Cerebellar nuclear complex (tissue), 1 donor: ENCODE measurements around the gene KRT72.
"Not testable (repeated sequence)": the region's sequence is repeated elsewhere in the genome, so short reads cannot be mapped to it uniquely, and the experiment has no call there.

Source experiments
- DNase-seq, 2 experiments: peaks; one replicate each; lab custom pipeline; 2025; lab: John Stamatoyannopoulos, UW

KRT72 gene

GRCh38 chr12:52606581-52607218, 5.4 kb upstream of the KRT72 start:
- DNase-seq = no peak

GRCh38 chr12:52606096-52606495, 4.8 kb upstream of the KRT72 start:
- DNase-seq = no peak

GRCh38 chr12:52605542-52605941, 4.3 kb upstream of the KRT72 start:
- DNase-seq = no peak

GRCh38 chr12:52604859-52605258, 3.6 kb upstream of the KRT72 start:
- DNase-seq = no peak

- DNase-seq = no peak
Measured at GRCh38 chr12:52603314-52603713, 2.1 kb upstream of the KRT72 start.

- DNase-seq = no peak
Measured at GRCh38 chr12:52602552-52602951, 1.3 kb upstream of the KRT72 start.

- DNase-seq = no peak
Measured at GRCh38 chr12:52601671-52602070, 408 bp upstream of the KRT72 start.

GRCh38 chr12:52600475-52600874, 788 bp downstream of the KRT72 start:
- no peak for DNase-seq

- no peak for DNase-seq
Measured at GRCh38 chr12:52600071-52600470, 1.2 kb downstream of the KRT72 start.

GRCh38 chr12:52598966-52599365, 2.3 kb downstream of the KRT72 start:
- DNase-seq = no peak

- DNase-seq = not testable (repeated sequence)
Measured at GRCh38 chr12:52594237-52594636, 7.0 kb downstream of the KRT72 start.

- DNase-seq = no peak
Measured at GRCh38 chr12:52591521-52591920, 9.7 kb downstream of the KRT72 start.

- no peak for DNase-seq
Measured at GRCh38 chr12:52590021-52590420, 11.2 kb downstream of the KRT72 start.

- no peak for DNase-seq
Measured at GRCh38 chr12:52587563-52587962, 13.7 kb downstream of the KRT72 start.

- DNase-seq = no peak
Measured at GRCh38 chr12:52585946-52586345, 15.3 kb downstream of the KRT72 start.

GRCh38 chr12:52585066-52585465, 16.2 kb downstream of the KRT72 start:
- DNase-seq = no peak

- no peak for DNase-seq
Measured at GRCh38 chr12:52584156-52584682, 17.0 kb downstream of the KRT72 start.

GRCh38 chr12:52582971-52583456, 18.2 kb downstream of the KRT72 start:
- no peak for DNase-seq

GRCh38 chr12:52582486-52582885, 18.8 kb downstream of the KRT72 start:
- no peak for DNase-seq

GRCh38 chr12:52581481-52581880, 19.8 kb downstream of the KRT72 start:
- no peak for DNase-seq

GRCh38 chr12:52581066-52581465, 20.2 kb downstream of the KRT72 start:
- no peak for DNase-seq

- DNase-seq = no peak
Measured at GRCh38 chr12:52580496-52580895, 20.8 kb downstream of the KRT72 start.

- DNase-seq = no peak
Measured at GRCh38 chr12:52579468-52580465, 21.5 kb downstream of the KRT72 start.
